ENCODE results near the gene ZEB2. TPM values are rescaled to one million over a fixed set of nuclear protein-coding genes. Genes with fewer than 3 reads are reported as not detected.
"Not testable (repeated sequence)": the region's sequence is repeated elsewhere in the genome, so short reads cannot be mapped to it uniquely, and the experiment has no call there.

The ZEB2 gene
- total and polyA plus RNA-seq, 2 donors: 15.3 to 16.1 TPM

DNA sequence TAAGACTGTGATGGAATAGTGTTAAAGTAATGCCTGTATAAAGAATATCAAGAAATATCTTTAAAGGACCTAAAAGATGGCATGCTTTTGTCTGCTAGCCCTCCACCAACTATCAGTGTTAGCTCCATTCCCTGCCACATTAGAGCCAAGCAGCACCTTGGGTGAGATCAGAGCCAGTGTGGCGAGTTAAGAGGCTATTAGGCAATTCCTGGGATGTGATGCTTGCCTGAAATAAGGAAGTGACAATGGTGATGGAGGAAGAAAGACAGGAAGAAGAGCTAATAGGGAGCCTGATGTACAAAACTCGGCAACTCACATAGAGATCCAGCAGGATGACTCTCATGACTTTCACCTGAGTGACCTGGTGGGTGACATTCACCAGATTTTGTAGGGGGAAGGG is 143.5 kb downstream of the ZEB2 start:
- Histone ChIP-seq H3K4me1 (ENCODE audit: control insufficient read depth in 2 of 2, insufficient read depth in 2 of 2, low read length in 2 of 2) (peaks cover 0 to 14% of the 10 kb centered on the region in 2 donors), H3K27ac (ENCODE audit: low read depth in 1 of 2, low read length in 1 of 2) (no peak overlapping the region), H3K36me3 (ENCODE audit: control insufficient read depth in 2 of 2, insufficient read depth in 2 of 2, low read length in 1 of 2) (no peaks in the 10 kb centered on the region), H3K4me3 (ENCODE audit: low read length in 2 of 2) (no peak overlapping the region), H3K27me3 (ENCODE audit: control insufficient read depth in 2 of 2, insufficient read depth in 1 of 2, low read length in 1 of 2) (no peaks in the 10 kb centered on the region), H3K9me3 (ENCODE audit: control insufficient read depth in 2 of 2, insufficient read depth in 1 of 2, low read length in 1 of 2) (peaks cover 0 to 3% of the 10 kb centered on the region in 2 donors)
- DNase-seq (ENCODE audit: low read depth in 6 of 9, low spot score in 9 of 9): no peak
- 94% methylated on average over 2 of the region's 2 CpGs for WGBS

DNA sequence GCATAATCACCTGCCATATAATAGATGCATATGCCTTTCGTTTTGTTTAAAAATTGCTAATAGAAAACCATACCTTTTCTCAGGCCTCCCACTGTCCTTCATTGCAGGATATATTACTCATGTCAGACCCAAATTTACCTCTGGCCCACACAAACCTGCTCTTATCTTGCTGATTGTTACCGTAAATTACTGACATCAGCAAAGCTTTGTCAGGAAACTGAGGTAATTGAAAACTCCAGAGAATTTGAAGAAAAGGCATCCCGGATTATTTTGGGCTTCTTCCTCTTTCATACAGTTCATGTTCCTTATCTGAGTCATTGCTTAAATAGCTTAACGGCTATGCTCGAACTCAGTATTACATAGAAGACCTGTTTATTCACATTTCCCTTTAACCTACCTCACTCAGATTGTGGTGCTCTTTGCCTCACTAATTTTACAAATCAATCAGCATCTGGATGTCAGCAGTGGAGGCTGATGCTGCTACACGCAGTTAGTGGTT is 145.7 kb downstream of the ZEB2 start:
- 47% methylated on average over 6 of the region's 6 CpGs for WGBS
- Histone ChIP-seq H3K4me1 (ENCODE audit: control insufficient read depth in 2 of 2, insufficient read depth in 2 of 2, low read length in 2 of 2) (peaks cover 0 to 5% of the 10 kb centered on the region in 2 donors), H3K9me3 (ENCODE audit: control insufficient read depth in 2 of 2, insufficient read depth in 1 of 2, low read length in 1 of 2) (no peaks in the 10 kb centered on the region), H3K4me3 (ENCODE audit: low read length in 2 of 2) (no peak overlapping the region), H3K36me3 (ENCODE audit: control insufficient read depth in 2 of 2, insufficient read depth in 2 of 2, low read length in 1 of 2) (no peaks in the 10 kb centered on the region), H3K27ac (ENCODE audit: low read depth in 1 of 2, low read length in 1 of 2) (no peak overlapping the region), H3K27me3 (ENCODE audit: control insufficient read depth in 2 of 2, insufficient read depth in 1 of 2, low read length in 1 of 2) (no peaks in the 10 kb centered on the region)
- no peak for DNase-seq (ENCODE audit: low read depth in 6 of 9, low spot score in 9 of 9)

DNA sequence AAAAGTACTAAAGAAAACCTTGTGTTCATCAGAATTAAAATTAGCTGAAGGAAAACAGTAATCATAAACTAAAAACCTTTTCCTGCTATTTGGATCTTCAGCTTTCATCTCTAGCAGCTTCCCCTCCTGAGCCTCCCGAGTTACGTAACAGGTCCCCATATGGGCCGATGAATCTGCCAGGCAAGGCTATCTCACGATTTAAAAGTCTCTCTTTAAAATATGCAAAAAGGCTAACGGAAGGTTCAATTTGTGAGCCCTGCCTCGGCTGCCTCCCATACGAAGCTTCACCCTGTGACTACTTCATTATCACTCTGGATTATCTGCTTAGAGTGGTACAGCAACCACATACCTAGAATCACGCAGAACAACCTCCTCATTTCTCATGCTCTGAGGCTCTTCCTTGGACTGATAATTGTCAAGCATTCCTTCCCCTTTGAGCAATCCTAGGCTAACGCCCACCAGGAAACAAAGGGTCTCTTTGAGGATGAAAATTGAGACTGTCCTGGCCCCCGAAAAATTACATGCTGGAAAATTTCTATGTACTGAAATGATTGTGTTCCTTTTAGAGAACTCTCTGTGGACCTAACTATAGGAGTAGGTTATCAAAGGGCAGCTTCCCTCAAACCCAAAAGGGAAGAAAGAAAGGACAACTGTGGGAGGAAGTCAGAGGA is 147.4 kb downstream of the ZEB2 start:
- no peak for DNase-seq (ENCODE audit: low read depth in 6 of 9, low spot score in 9 of 9)
- no peak overlapping the region for H3K4me3 ChIP-seq (ENCODE audit: low read length in 2 of 2)
- WGBS: 65% methylated on average over 10 of the region's 10 CpGs
- no peaks in the 10 kb centered on the region for H3K27me3 ChIP-seq (ENCODE audit: control insufficient read depth in 2 of 2, insufficient read depth in 1 of 2, low read length in 1 of 2)
- H3K36me3 ChIP-seq (ENCODE audit: control insufficient read depth in 2 of 2, insufficient read depth in 2 of 2, low read length in 1 of 2): no peaks in the 10 kb centered on the region
- H3K27ac ChIP-seq (ENCODE audit: low read depth in 1 of 2, low read length in 1 of 2): no peak overlapping the region
- H3K9me3 ChIP-seq (ENCODE audit: control insufficient read depth in 2 of 2, insufficient read depth in 1 of 2, low read length in 1 of 2): no peaks in the 10 kb centered on the region
- H3K4me1 ChIP-seq (ENCODE audit: control insufficient read depth in 2 of 2, insufficient read depth in 2 of 2, low read length in 2 of 2): peaks cover 0 to 5% of the 10 kb centered on the region in 2 donors

DNA sequence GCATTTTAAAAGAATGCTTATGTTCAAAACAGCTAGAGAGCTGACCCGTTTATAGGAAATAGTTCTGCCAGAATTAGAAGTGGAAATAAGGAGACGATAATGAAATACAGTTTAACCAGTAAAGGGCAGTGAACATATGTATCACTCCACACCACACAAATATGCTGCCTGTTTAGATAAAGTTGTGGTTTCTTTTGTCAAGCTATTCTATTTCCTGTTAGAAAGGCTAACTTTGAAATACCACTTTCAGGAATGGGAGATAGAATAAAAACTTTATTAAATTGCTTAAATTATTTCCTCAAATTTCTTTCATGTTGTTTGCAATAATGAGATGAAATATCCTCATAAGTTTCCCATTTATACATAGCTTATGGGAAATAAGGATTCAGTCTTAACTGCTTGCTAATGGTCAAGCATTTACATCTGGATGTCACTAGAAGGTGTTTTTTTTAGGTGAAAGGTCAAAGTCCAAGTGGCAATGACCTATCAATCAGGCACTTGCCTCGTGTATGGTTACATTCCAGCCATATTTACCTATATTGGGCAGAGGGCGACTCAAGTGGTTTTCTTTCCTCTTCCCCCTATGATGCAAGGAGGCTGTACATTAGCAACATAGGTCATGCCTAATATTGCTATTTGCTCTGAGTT is 148.9 kb downstream of the ZEB2 start:
- no peak for DNase-seq (ENCODE audit: low read depth in 6 of 9, low spot score in 9 of 9)
- Histone ChIP-seq H3K9me3 (ENCODE audit: control insufficient read depth in 2 of 2, insufficient read depth in 1 of 2, low read length in 1 of 2) (no peaks in the 10 kb centered on the region), H3K27ac (ENCODE audit: low read depth in 1 of 2, low read length in 1 of 2) (no peak overlapping the region), H3K27me3 (ENCODE audit: control insufficient read depth in 2 of 2, insufficient read depth in 1 of 2, low read length in 1 of 2) (no peaks in the 10 kb centered on the region), H3K36me3 (ENCODE audit: control insufficient read depth in 2 of 2, insufficient read depth in 2 of 2, low read length in 1 of 2) (no peaks in the 10 kb centered on the region), H3K4me1 (ENCODE audit: control insufficient read depth in 2 of 2, insufficient read depth in 2 of 2, low read length in 2 of 2) (peaks cover 0 to 5% of the 10 kb centered on the region in 2 donors), H3K4me3 (ENCODE audit: low read length in 2 of 2) (no peak overlapping the region)
- 30% methylated on average over 4 of the region's 4 CpGs for WGBS

DNA sequence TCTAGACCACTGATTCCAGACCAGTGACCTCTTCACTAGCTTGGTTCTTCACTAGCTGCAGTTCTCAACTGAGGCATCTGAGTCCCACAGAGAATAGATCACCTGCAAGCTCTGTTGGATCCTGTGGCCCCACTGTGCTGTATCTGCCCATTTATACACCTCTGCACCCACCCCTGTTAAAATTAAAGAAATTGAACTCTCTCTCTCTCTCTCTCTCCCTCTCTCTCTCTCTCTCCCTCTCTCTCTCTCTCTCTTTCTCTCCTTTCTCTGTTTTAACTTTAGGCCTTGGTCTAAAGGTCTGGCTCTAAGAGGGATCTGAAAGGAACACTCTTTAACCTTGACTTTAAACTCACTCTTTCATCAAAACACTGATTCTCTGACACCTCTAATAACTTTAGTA is 150.5 kb downstream of the ZEB2 start:
- DNase-seq (ENCODE audit: low read depth in 6 of 9, low spot score in 9 of 9): no peak
- no peaks in the 10 kb centered on the region for H3K27me3 ChIP-seq (ENCODE audit: control insufficient read depth in 2 of 2, insufficient read depth in 1 of 2, low read length in 1 of 2)
- no peak overlapping the region for H3K4me3 ChIP-seq (ENCODE audit: low read length in 2 of 2)
- H3K36me3 ChIP-seq (ENCODE audit: control insufficient read depth in 2 of 2, insufficient read depth in 2 of 2, low read length in 1 of 2): no peaks in the 10 kb centered on the region
- no peak overlapping the region for H3K27ac ChIP-seq (ENCODE audit: low read depth in 1 of 2, low read length in 1 of 2)
- no peaks in the 10 kb centered on the region for H3K9me3 ChIP-seq (ENCODE audit: control insufficient read depth in 2 of 2, insufficient read depth in 1 of 2, low read length in 1 of 2)
- H3K4me1 ChIP-seq (ENCODE audit: control insufficient read depth in 2 of 2, insufficient read depth in 2 of 2, low read length in 2 of 2): peaks cover 0 to 5% of the 10 kb centered on the region in 2 donors

DNA sequence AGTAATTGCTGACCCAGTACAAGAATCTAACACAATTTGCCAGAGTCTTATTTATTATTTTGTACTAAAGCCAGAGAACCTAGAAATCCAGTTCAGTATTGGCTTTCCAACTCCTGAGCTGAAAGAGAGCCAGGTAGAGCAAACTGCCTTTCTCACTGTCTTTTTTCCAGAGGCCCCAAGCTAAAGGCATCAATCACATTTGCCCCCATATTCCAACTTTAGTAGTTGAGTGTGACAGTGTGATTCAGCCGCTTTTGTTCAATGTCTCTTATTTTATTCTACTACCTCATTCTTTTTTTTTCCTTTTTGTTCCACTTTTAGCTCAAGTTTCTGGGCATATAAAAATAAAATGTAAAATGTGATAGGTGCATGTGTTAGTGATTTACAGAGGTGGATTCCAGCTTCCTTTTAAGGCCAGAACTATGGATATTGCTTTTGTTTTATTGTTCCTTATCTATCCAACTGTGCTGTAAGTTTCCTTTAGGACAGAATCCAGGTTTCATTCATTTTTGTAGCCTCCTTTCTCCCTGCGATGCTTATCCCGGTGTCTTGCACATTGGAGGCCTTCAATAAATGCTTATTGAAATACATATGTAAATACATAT is 153.0 kb downstream of the ZEB2 start:
- H3K36me3 ChIP-seq (ENCODE audit: control insufficient read depth in 2 of 2, insufficient read depth in 2 of 2, low read length in 1 of 2): no peaks in the 10 kb centered on the region
- WGBS: 98% methylated on average over 3 of the region's 3 CpGs
- H3K9me3 ChIP-seq (ENCODE audit: control insufficient read depth in 2 of 2, insufficient read depth in 1 of 2, low read length in 1 of 2): no peaks in the 10 kb centered on the region
- H3K27me3 ChIP-seq (ENCODE audit: control insufficient read depth in 2 of 2, insufficient read depth in 1 of 2, low read length in 1 of 2): no peaks in the 10 kb centered on the region
- DNase-seq (ENCODE audit: low read depth in 6 of 9, low spot score in 9 of 9): no peak
- no peaks in the 10 kb centered on the region for H3K4me1 ChIP-seq (ENCODE audit: control insufficient read depth in 2 of 2, insufficient read depth in 2 of 2, low read length in 2 of 2)
- H3K27ac ChIP-seq (ENCODE audit: low read depth in 1 of 2, low read length in 1 of 2): no peak overlapping the region
- H3K4me3 ChIP-seq (ENCODE audit: low read length in 2 of 2): no peak overlapping the region

DNA sequence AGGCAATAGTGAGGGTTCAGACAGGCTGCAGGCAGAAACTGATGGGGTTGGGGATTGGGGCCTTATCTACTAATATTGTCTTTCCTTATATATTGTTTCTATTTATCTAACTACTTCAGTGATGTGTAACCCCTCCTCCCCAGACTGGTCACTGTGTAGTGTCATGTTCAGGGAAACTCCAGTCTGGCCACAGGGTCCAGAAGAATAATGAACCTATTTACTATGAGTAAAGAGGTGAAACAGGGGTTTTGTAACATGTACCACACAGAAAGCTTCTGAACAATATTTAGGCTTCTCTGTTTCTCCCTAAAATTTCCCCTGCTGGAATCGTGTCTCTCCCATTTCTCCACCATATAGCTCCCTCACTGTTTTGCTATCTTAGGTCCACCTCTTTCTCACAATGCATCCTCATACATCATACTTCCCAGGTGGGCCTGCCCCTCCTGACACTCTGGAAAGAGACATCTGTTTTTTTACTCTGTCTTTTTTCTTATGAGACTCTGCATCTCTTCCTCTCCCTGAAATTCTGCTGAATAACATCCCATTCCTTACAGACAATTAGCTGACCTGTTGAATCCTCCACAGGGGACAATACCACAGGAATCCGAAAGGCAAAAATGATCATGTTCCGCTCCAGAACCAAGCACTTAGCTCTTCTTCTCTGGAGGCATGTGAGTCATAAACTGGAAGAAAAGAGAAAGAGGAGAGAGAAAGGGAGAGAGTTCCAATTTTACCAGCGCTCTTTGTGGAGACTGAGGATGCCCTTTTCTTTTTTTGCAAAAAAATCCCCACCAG is 154.8 kb downstream of the ZEB2 start:
- H3K27me3 ChIP-seq (ENCODE audit: control insufficient read depth in 2 of 2, insufficient read depth in 1 of 2, low read length in 1 of 2): no peaks in the 10 kb centered on the region
- no peaks in the 10 kb centered on the region for H3K4me1 ChIP-seq (ENCODE audit: control insufficient read depth in 2 of 2, insufficient read depth in 2 of 2, low read length in 2 of 2)
- no peak for DNase-seq (ENCODE audit: low read depth in 6 of 9, low spot score in 9 of 9)
- WGBS: 97% methylated on average over 4 of the region's 4 CpGs
- H3K27ac ChIP-seq (ENCODE audit: low read depth in 1 of 2, low read length in 1 of 2): no peak overlapping the region
- H3K4me3 ChIP-seq (ENCODE audit: low read length in 2 of 2): no peak overlapping the region
- H3K36me3 ChIP-seq (ENCODE audit: control insufficient read depth in 2 of 2, insufficient read depth in 2 of 2, low read length in 1 of 2): no peaks in the 10 kb centered on the region
- no peaks in the 10 kb centered on the region for H3K9me3 ChIP-seq (ENCODE audit: control insufficient read depth in 2 of 2, insufficient read depth in 1 of 2, low read length in 1 of 2)

DNA sequence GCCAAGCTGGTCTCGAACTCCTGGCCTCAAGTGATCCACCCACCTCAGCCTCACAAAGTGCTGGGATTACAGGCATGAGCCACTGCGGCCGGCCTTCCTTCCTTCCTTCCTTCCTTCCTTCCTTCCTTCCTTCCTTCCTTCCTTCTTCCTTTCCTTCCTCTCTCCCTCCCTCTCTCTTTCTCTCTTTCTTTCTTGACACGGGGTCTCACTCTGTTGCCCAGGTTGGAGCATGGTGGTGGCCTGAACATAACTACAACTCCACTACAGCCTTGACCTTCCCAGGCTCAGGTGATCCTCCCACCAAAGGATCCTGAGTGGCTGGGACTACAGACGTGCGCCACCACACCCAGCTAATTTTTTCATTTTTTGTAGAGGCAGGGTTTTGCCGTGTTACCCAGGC is 155.7 kb downstream of the ZEB2 start:
- 96% methylated on average over 7 of the region's 7 CpGs for WGBS
- H3K36me3 ChIP-seq (ENCODE audit: control insufficient read depth in 2 of 2, insufficient read depth in 2 of 2, low read length in 1 of 2): not testable (repeated sequence)

DNA sequence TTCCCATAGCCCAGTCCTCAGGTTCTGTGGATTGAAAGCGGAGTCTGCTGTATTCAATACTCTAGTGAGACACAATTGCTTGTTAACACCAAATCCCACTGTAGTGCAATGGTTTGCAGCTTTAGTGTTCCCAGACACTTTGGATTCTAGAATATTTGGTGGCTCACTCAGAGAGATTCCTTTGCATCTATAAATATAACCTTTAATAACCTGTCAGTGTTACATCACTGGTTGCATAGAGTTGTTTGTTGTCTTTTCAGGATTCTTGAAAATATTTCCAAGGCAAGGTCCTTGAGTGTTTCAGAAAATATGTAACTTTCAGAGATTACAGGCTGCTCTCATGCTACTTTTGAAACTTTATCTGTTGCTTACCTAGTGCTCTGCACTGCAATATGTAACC is 157.5 kb downstream of the ZEB2 start:
- Histone ChIP-seq H3K4me3 (ENCODE audit: low read length in 2 of 2) (no peak overlapping the region), H3K36me3 (ENCODE audit: control insufficient read depth in 2 of 2, insufficient read depth in 2 of 2, low read length in 1 of 2) (no peaks in the 10 kb centered on the region), H3K27ac (ENCODE audit: low read depth in 1 of 2, low read length in 1 of 2) (no peak overlapping the region), H3K4me1 (ENCODE audit: control insufficient read depth in 2 of 2, insufficient read depth in 2 of 2, low read length in 2 of 2) (no peaks in the 10 kb centered on the region), H3K27me3 (ENCODE audit: control insufficient read depth in 2 of 2, insufficient read depth in 1 of 2, low read length in 1 of 2) (no peaks in the 10 kb centered on the region), H3K9me3 (ENCODE audit: control insufficient read depth in 2 of 2, insufficient read depth in 1 of 2, low read length in 1 of 2) (no peaks in the 10 kb centered on the region)
- DNase-seq (ENCODE audit: low read depth in 6 of 9, low spot score in 9 of 9): no peak
- WGBS: 98% methylated on average over 1 of the region's 1 CpG

More for the DNA sequence above, 155.7 kb downstream of the ZEB2 start:
- H3K4me3 ChIP-seq (ENCODE audit: low read length in 2 of 2); H3K9me3 ChIP-seq (ENCODE audit: control insufficient read depth in 2 of 2, insufficient read depth in 1 of 2, low read length in 1 of 2); H3K27me3 ChIP-seq (ENCODE audit: control insufficient read depth in 2 of 2, insufficient read depth in 1 of 2, low read length in 1 of 2); DNase-seq (ENCODE audit: low read depth in 6 of 9, low spot score in 9 of 9); H3K4me1 ChIP-seq (ENCODE audit: control insufficient read depth in 2 of 2, insufficient read depth in 2 of 2, low read length in 2 of 2); H3K27ac ChIP-seq (ENCODE audit: low read depth in 1 of 2, low read length in 1 of 2): not testable (repeated sequence)
